HCT116 (cell line): ENCODE results near the gene TACO1. TPM values are rescaled to one million over a fixed set of nuclear protein-coding genes. Genes with fewer than 3 reads are reported as not detected.

Source experiments
- ATAC-seq: fragments of 200-7000 bp; cut with Tn5 transposase; 2 replicates; pipeline ENCODE4 v1.9.1; 2020; ENCODE audit warnings: mild to moderate bottlenecking, moderate library complexity
- BruUV-seq: library from RNA; stranded (reverse); fragments of 400-500 nt; replicated peaks from 2 replicates; lab custom pipeline; 2021; lab: Mats Ljungman, UMichigan
- CTCF ChIA-PET: fragments of 300-600 bp; sonication (Branson Sonifier 250); formaldehyde crosslinking; loops from one replicate; lab custom pipeline; 2021; ENCODE audit warnings: antibody characterized with exemption; lab: Charles Lee
- POLR2A ChIA-PET: fragments of 300-600, 350-600 bp; sonication (Branson Sonifier 250); formaldehyde crosslinking; loops from one replicate; lab custom pipeline; 2021; ENCODE audit warnings: antibody characterized with exemption; lab: Charles Lee
- RAD21 ChIA-PET, 2 experiments: fragments of 300-600 bp; sonication (Branson Sonifier 250); formaldehyde crosslinking; loops; one replicate each; lab custom pipeline; 2023; ENCODE audit warnings: low total read pairs in 2 of 2; ENCODE audit not compliant: uncharacterized antibody in 2 of 2, unreplicated experiment in 2 of 2, low non-redundant PET in 1 of 2; lab: Charles Lee
- DNase-seq: peaks from one replicate; pipeline ENCODE4 v3.0.0-alpha.2; 2010; ENCODE audit warnings: low read depth, low spot score
- H2AFZ ChIP-seq: fragments of 200-600 bp; shearing (Covaris generic), sonication (generic); 2 replicates; pipeline ENCODE4 v1.6.1; 2017; ENCODE audit warnings: low read depth, mixed run types, mixed read lengths, antibody characterized with exemption, low read length; ENCODE audit not compliant: poor library complexity, severe bottlenecking
- H3K27ac ChIP-seq: 2 replicates; pipeline ENCODE4 v1.5.1; 2012; ENCODE audit warnings: low read depth, low read length
- H3K27me3 ChIP-seq: fragments of 200-600 bp; sonication (generic); 2 replicates; pipeline ENCODE4 v1.6.1; 2016; ENCODE audit warnings: mixed run types, low read length, mixed read lengths; ENCODE audit not compliant: insufficient read depth
- H3K36me3 ChIP-seq, 2 experiments: fragments of 200-500 bp in 1 of 2; fragments of 200-600 bp in 1 of 2; sonication (Bioruptor generic) in 1 of 2; sonication (generic) in 1 of 2; 2 replicates each; pipeline versions ENCODE4 v1.5.1 to v1.6.1; 2014 to 2016; ENCODE audit warnings: low read length in 2 of 2, inconsistent platforms in 1 of 2, mixed read lengths in 1 of 2, mixed run types in 1 of 2; ENCODE audit not compliant: insufficient read depth in 2 of 2, control insufficient read depth in 1 of 2
- H3K4me1 ChIP-seq, 2 experiments: fragments of 200-600 bp in 1 of 2; sonication (generic) in 1 of 2; 2 replicates each; pipeline versions ENCODE4 v1.5.1 to v1.6.1; 2012 to 2017; ENCODE audit warnings: low read length in 2 of 2, inconsistent platforms in 1 of 2, mild to moderate bottlenecking in 1 of 2, mixed read lengths in 1 of 2, mixed run types in 1 of 2, moderate library complexity in 1 of 2; ENCODE audit not compliant: insufficient read depth in 2 of 2, control insufficient read depth in 1 of 2
- H3K4me2 ChIP-seq: fragments of 200-600 bp; sonication (generic); 2 replicates; pipeline ENCODE4 v1.6.1; 2017; ENCODE audit warnings: mixed run types, low read length, mixed read lengths
- H3K4me3 ChIP-seq, 2 experiments: fragments of 200-600 bp in 1 of 2; sonication (generic) in 1 of 2; replicated peaks in 1 of 2; 2 replicates each; pipeline ENCODE4 v1.5.1; 2011 to 2016; ENCODE audit warnings: low read length in 2 of 2, control low read depth in 1 of 2, low read depth in 1 of 2, mild to moderate bottlenecking in 1 of 2, mixed read lengths in 1 of 2, mixed run types in 1 of 2
- H3K79me2 ChIP-seq: fragments of 200-600 bp; sonication (generic); 2 replicates; pipeline ENCODE4 v1.6.1; 2017; ENCODE audit warnings: mild to moderate bottlenecking, mixed run types, low read length, moderate library complexity, mixed read lengths; ENCODE audit not compliant: insufficient read depth
- H3K9ac ChIP-seq: fragments of 200-600 bp; sonication (generic); 2 replicates; pipeline ENCODE4 v1.6.1; 2016; ENCODE audit warnings: low read length, mixed read lengths
- H3K9me2 ChIP-seq: fragments of 200-600 bp; sonication (generic), shearing (Covaris generic); 2 replicates; pipeline ENCODE4 v1.6.1; 2017; ENCODE audit warnings: mixed run types, mild to moderate bottlenecking, moderate library complexity; ENCODE audit not compliant: insufficient read depth
- H3K9me3 ChIP-seq, 2 experiments: fragments of 200-500 bp in 1 of 2; fragments of 200-600 bp in 1 of 2; sonication (Bioruptor generic) in 1 of 2; sonication (generic) in 1 of 2; 2 replicates each; pipeline ENCODE4 v1.6.1; 2014 to 2017; ENCODE audit warnings: low read length in 2 of 2, mixed read lengths in 2 of 2, inconsistent platforms in 1 of 2, low read depth in 1 of 2, mild to moderate bottlenecking in 1 of 2, mixed run types in 1 of 2, moderate library complexity in 1 of 2; ENCODE audit not compliant: control insufficient read depth in 1 of 2, insufficient read depth in 1 of 2
- H4K20me1 ChIP-seq: fragments of 200-600 bp; sonication (generic), shearing (Covaris generic); 2 replicates; pipeline ENCODE4 v1.6.1; 2017; ENCODE audit warnings: mixed run types, mild to moderate bottlenecking, moderate library complexity; ENCODE audit not compliant: insufficient read depth
- EZH2 ChIP-seq: fragments of 200-600 bp; sonication (generic); IDR thresholded peaks from 2 replicates; pipeline ENCODE4 v1.6.1; 2017; ENCODE audit warnings: antibody characterized with exemption, mixed run types
- JUND ChIP-seq: IDR thresholded peaks from 2 replicates; pipeline ENCODE4 v1.6.1; 2012
- POLR2AphosphoS5 ChIP-seq: IDR thresholded peaks from 2 replicates; pipeline ENCODE4 v1.6.1; 2011; ENCODE audit warnings: mild to moderate bottlenecking, low read depth, low read length, moderate library complexity
- SIN3A ChIP-seq: IDR thresholded peaks from 2 replicates; pipeline ENCODE4 v1.6.1; 2012; ENCODE audit warnings: low read depth
- TCF7L2 ChIP-seq: IDR thresholded peaks from 2 replicates; pipeline ENCODE4 v1.7.0; 2011; ENCODE audit warnings: borderline replicate concordance, inconsistent platforms; ENCODE audit not compliant: insufficient read depth, insufficient read length; ENCODE audit errors: extremely low read depth
- ZBTB33 ChIP-seq: IDR thresholded peaks from 2 replicates; pipeline ENCODE4 v1.6.1; 2011; ENCODE audit warnings: mild to moderate bottlenecking, low read length, moderate library complexity; ENCODE audit not compliant: insufficient replicate concordance; ENCODE audit errors: extremely low read depth
- intact Hi-C: fragments of 100-400 bp; cut with micrococcal nuclease; formaldehyde crosslinking; loops from 2 replicates; pipeline ENCODE4 v1.10.0; 2022
- total RNA-seq: library from RNA; stranded (reverse); gene quantifications from one replicate; pipeline ENCODE4 v1.2.1, GENCODE V29; 2021; ENCODE audit not compliant: unreplicated experiment
- TF ChIP-seq, protein P1 (sequence below): IDR thresholded peaks from 2 replicates; pipeline ENCODE4 v1.6.1; 2012
- TF ChIP-seq, protein P2 (sequence below), 3 experiments: fragments of 200-600 bp in 1 of 3; sonication (generic) in 1 of 3; IDR thresholded peaks in 2 of 3; conservative IDR thresholded peaks in 1 of 3; 2 replicates each; pipeline ENCODE4 v1.5.1; 2012 to 2017; ENCODE audit warnings: low read depth in 2 of 3, low read length in 2 of 3, antibody characterized with exemption in 1 of 3, borderline replicate concordance in 1 of 3, control low read depth in 1 of 3, mild to moderate bottlenecking in 1 of 3, mixed read lengths in 1 of 3, mixed run types in 1 of 3, moderate library complexity in 1 of 3; ENCODE audit not compliant: insufficient read depth in 1 of 3

The TACO1 gene
- total RNA-seq, 1 experiment from 2014 or later = 39.6 TPM

DNA sequence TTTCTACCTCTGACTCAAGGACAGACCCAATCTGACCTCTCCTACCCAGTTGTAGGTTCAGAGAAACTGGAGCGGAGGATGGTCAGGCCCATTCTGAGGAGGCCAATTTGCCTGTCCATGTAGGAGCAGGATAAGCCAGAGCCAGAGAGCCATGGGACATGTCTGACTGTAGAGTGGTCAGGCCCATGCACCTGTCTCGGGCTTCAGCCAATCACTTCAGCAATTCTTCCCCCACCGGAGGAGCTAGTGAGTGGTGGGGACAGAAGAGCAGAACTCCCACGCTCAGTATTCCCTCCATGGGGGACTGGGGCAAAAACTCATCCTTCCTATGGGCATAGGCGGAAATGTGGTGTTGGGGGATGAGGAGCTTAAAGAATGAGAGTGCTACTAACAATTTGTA is 36.1 kb upstream of the TACO1 start:
- Histone ChIP-seq H3K9me2 (no peaks in the 10 kb centered on the region), H3K27ac (no peak overlapping the region), H3K9ac (no peak overlapping the region), H2AFZ (no peak overlapping the region), H3K4me3 (no peak overlapping the region), H3K4me2 (no peak overlapping the region), H3K36me3 (no peaks in the 10 kb centered on the region), H3K4me1 (no peaks in the 10 kb centered on the region), H3K9me3 (no peaks in the 10 kb centered on the region), H3K79me2 (peaks cover 88% of the 10 kb centered on the region), H3K27me3 (no peaks in the 10 kb centered on the region), H4K20me1 (no peaks in the 10 kb centered on the region; the same call in 1 of the 2 replicates)
- BruUV-seq = no TSS peak
- ChIA-PET POLR2A (no interaction called here), CTCF (interaction anchor here (0.9 to 1.5 kb wide), 2 partner anchors 9 to 86 kb away, joined by 3 to 5 read pairs; no protein-coding TSS in a partner anchor), RAD21 (no interaction called here)
- ATAC-seq (peak; percentile 58; the same call in 1 of the 2 replicates), DNase-seq (no peak)
- TF ChIP-seq ZBTB33 (no peak), POLR2AphosphoS5 (no peak), TCF7L2 (no peak), SIN3A (no peak), EZH2 (no peak), JUND (no peak)
- TF ChIP-seq, protein P1, sequence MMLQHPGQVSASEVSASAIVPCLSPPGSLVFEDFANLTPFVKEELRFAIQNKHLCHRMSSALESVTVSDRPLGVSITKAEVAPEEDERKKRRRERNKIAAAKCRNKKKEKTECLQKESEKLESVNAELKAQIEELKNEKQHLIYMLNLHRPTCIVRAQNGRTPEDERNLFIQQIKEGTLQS = no peak
- TF ChIP-seq, protein P2, sequence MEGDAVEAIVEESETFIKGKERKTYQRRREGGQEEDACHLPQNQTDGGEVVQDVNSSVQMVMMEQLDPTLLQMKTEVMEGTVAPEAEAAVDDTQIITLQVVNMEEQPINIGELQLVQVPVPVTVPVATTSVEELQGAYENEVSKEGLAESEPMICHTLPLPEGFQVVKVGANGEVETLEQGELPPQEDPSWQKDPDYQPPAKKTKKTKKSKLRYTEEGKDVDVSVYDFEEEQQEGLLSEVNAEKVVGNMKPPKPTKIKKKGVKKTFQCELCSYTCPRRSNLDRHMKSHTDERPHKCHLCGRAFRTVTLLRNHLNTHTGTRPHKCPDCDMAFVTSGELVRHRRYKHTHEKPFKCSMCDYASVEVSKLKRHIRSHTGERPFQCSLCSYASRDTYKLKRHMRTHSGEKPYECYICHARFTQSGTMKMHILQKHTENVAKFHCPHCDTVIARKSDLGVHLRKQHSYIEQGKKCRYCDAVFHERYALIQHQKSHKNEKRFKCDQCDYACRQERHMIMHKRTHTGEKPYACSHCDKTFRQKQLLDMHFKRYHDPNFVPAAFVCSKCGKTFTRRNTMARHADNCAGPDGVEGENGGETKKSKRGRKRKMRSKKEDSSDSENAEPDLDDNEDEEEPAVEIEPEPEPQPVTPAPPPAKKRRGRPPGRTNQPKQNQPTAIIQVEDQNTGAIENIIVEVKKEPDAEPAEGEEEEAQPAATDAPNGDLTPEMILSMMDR (IDR thresholded peaks at IDR 0.05 in 2 of 3, conservative IDR thresholded peaks at IDR 0.05 in 1 of 3; ENCODE audit: borderline replicate concordance in 1 of 3, insufficient read depth in 1 of 3, low read depth in 2 of 3, low read length in 2 of 3) = peak in 1 of 3 experiments; percentile 15; a peak in 3 of 6 replicates
- intact Hi-C loops = no loop called here
